Stomach (tissue), 9 donors: Measurements from ENCODE around the gene PALB2. TPM values are rescaled to one million over a fixed set of nuclear protein-coding genes. Genes with fewer than 3 reads are reported as not detected.
A peak's percentile ranks its signal among the peaks of the same experiment; 100 is the strongest.
"Not testable (repeated sequence)": the region's sequence is repeated elsewhere in the genome, so short reads cannot be mapped to it uniquely, and the experiment has no call there.

Experiments
- DNase-seq, 2 donors: peaks; one replicate each; pipeline versions ENCODE4 v3.0.0 to v3.0.0-alpha.2; 2013 to 2019
- H3K27ac ChIP-seq, 5 donors: fragments of 200-600 bp in 4 of 5; sonication (generic) in 4 of 5; one replicate each; pipeline ENCODE4 v1.5.1; 2013 to 2019; ENCODE audit warnings: mild to moderate bottlenecking in 1 of 5, moderate library complexity in 1 of 5
- H3K27me3 ChIP-seq, 3 donors: fragments of 200-600 bp; sonication (generic); one replicate each; pipeline ENCODE4 v1.5.1; 2017 to 2019; ENCODE audit warnings: mixed run types in 1 of 3
- H3K36me3 ChIP-seq, 4 donors: fragments of 200-600 bp; sonication (generic); 1 replicate in 3 of 4; 2 replicates in 1 of 4; pipeline ENCODE4 v1.5.1; 2016 to 2019
- H3K4me1 ChIP-seq, 4 donors: fragments of 200-600 bp; sonication (generic); one replicate each; pipeline ENCODE4 v1.5.1; 2016 to 2019
- H3K4me3 ChIP-seq, 4 donors: fragments of 200-600 bp; sonication (generic) in 3 of 4; one replicate each; pipeline ENCODE4 v1.5.1; 2016 to 2019; ENCODE audit warnings: mild to moderate bottlenecking in 1 of 4
- H3K9me3 ChIP-seq, 4 donors: fragments of 200-600 bp; sonication (generic); one replicate each; pipeline ENCODE4 v1.5.1; 2016 to 2019
- CTCF ChIP-seq, 7 experiments: fragments of 450-650 bp in 4 of 7; fragments of 200-600 bp in 3 of 7; sonication (generic) in 3 of 7; IDR thresholded peaks; one replicate each; pipeline ENCODE4 v1.5.1; 2016 to 2019; ENCODE audit warnings: antibody characterized with exemption in 7 of 7, control low read depth in 2 of 7, mild to moderate bottlenecking in 1 of 7
- EP300 ChIP-seq: sonication (generic); formaldehyde crosslinking; IDR thresholded peaks from one replicate; pipeline ENCODE4 v1.6.1; 2017; ENCODE audit warnings: antibody characterized with exemption
- POLR2A ChIP-seq, 4 donors: fragments of 450-650 bp; IDR thresholded peaks; one replicate each; pipeline ENCODE4 v1.6.1; 2016; ENCODE audit warnings: antibody characterized with exemption in 4 of 4, control low read depth in 2 of 4, mild to moderate bottlenecking in 1 of 4, moderate library complexity in 1 of 4
- POLR2AphosphoS5 ChIP-seq, 3 donors: sonication (generic); formaldehyde crosslinking; IDR thresholded peaks; one replicate each; pipeline ENCODE4 v1.6.1; 2016; ENCODE audit warnings: antibody characterized with exemption in 3 of 3
- WGBS, 5 donors: extraction: QIAGEN DNeasy Blood & Tissue Kit in 3 of 5; methylation state at CpG; one replicate each; pipeline versions ENCODE4 v1.1.5 to v1.1.7; 2013 to 2018; 5-methylcytosine and 5-hydroxymethylcytosine counted together
- intact Hi-C: fragments of 100-400 bp; cut with DNase I; formaldehyde crosslinking; loops from one replicate; pipeline ENCODE4 v1.15.1; 2023; ENCODE audit warnings: low total_unique reads
- polyA plus RNA-seq, 3 donors: library from polyadenylated mRNA; stranded (reverse); fragments of 200-250 nt; gene quantifications; one replicate each; pipeline ENCODE4 v1.2.3, GENCODE V29; 2013
- total RNA-seq, 5 donors: library from RNA; depleted of rRNA; stranded (reverse); fragments of >200 nt; gene quantifications; one replicate each; pipeline versions ENCODE4 v1.1.0 to v1.2.3, GENCODE V29; 2014 to 2016
- donor health status: healthy with polysubstance abuse.
- donor health status: Bipolar disorder and iron deficiency.
- donor health status: healthy.

The PALB2 gene
- total and polyA plus RNA-seq, 8 donors, result 2.6 to 86.6 (median 12.9) TPM

- 0 to 2% (median 2%) methylated on average over 8 of the region's 8 CpGs for WGBS, 5 donors
- H3K4me1 ChIP-seq, result peaks cover 19 to 37% (median 29%) of the 10 kb centered on the region in 4 donors
- H3K9me3 ChIP-seq, result no peaks in the 10 kb centered on the region
- intact Hi-C loops, result no loop called here
- H3K4me3 ChIP-seq, result peak overlapping the region; percentile 63 to 98 (median 90)
- peaks cover 4 to 55% (median 51%) of the 10 kb centered on the region in 4 donors for H3K36me3 ChIP-seq
- TF ChIP-seq POLR2AphosphoS5 (IDR thresholded peaks at IDR 0.05), result no peak
- no peak for TF ChIP-seq EP300
- no peak for TF ChIP-seq POLR2A (IDR thresholded peaks at IDR 0.05)
- no peak for TF ChIP-seq CTCF (IDR thresholded peaks at IDR 0.05)
- no peak for DNase-seq
- H3K27me3 ChIP-seq, result no peaks in the 10 kb centered on the region
- H3K27ac ChIP-seq, result peak overlapping the region in 4 of 5 donors; percentile 82 to 88 (median 87)
These were observed 537 bp downstream of the PALB2 start for GRCh38 chr16:23640615-23640930.

GRCh38 chr16:23635958-23636357 lies 5.2 kb downstream of the PALB2 start:
- Histone ChIP-seq H3K27me3 (no peaks in the 10 kb centered on the region), H3K27ac (no peak overlapping the region), H3K4me1 (peaks cover 9 to 16% (median 14%) of the 10 kb centered on the region in 4 donors), H3K9me3 (no peaks in the 10 kb centered on the region), H3K4me3 (no peak overlapping the region), H3K36me3 (peaks cover 0 to 66% (median 65%) of the 10 kb centered on the region in 4 donors)
- no peak for DNase-seq
- intact Hi-C loops, result no loop called here
- no peak for TF ChIP-seq EP300
- no peak for TF ChIP-seq POLR2AphosphoS5 (IDR thresholded peaks at IDR 0.05)
- TF ChIP-seq POLR2A (IDR thresholded peaks at IDR 0.05), result no peak
- TF ChIP-seq CTCF (IDR thresholded peaks at IDR 0.05), result no peak

- Histone ChIP-seq H3K36me3 (peaks cover 6 to 78% (median 75%) of the 10 kb centered on the region in 4 donors), H3K27ac (no peak overlapping the region), H3K4me1 (peaks cover 0 to 5% (median 2%) of the 10 kb centered on the region in 4 donors), H3K4me3 (no peak overlapping the region), H3K9me3 (no peaks in the 10 kb centered on the region), H3K27me3 (no peaks in the 10 kb centered on the region)
- DNase-seq, result no peak
- WGBS, 5 donors, result 90 to 97% (median 96%) methylated on average over 4 of the region's 4 CpGs
- intact Hi-C loops, result no loop called here
- TF ChIP-seq POLR2AphosphoS5 (IDR thresholded peaks at IDR 0.05) (no peak), CTCF (IDR thresholded peaks at IDR 0.05) (no peak), POLR2A (IDR thresholded peaks at IDR 0.05) (no peak), EP300 (no peak)
These were observed 6.6 kb downstream of the PALB2 start for GRCh38 chr16:23634461-23635036.

- H3K4me1 ChIP-seq, H3K27ac ChIP-seq, intact Hi-C loops, H3K9me3 ChIP-seq, H3K4me3 ChIP-seq, DNase-seq, H3K27me3 ChIP-seq: not testable (repeated sequence)
- H3K36me3 ChIP-seq, result peaks cover 22 to 89% (median 82%) of the 10 kb centered on the region in 4 donors
- WGBS, 5 donors, result 94 to 100% (median 99%) methylated on average over 3 of the region's 3 CpGs
These were observed 9.2 kb downstream of the PALB2 start for GRCh38 chr16:23631874-23632273.

- intact Hi-C loops, result no loop called here
- peaks cover 42 to 89% (median 83%) of the 10 kb centered on the region in 4 donors for H3K36me3 ChIP-seq
- WGBS, 5 donors, result 87 to 94% (median 93%) methylated on average over 8 of the region's 8 CpGs
- no peaks in the 10 kb centered on the region for H3K9me3 ChIP-seq
- no peak overlapping the region for H3K4me3 ChIP-seq
- TF ChIP-seq EP300 (no peak), POLR2A (IDR thresholded peaks at IDR 0.05) (no peak), CTCF (IDR thresholded peaks at IDR 0.05) (no peak)
- no peak overlapping the region for H3K27ac ChIP-seq
- DNase-seq, result no peak
- no peaks in the 10 kb centered on the region for H3K4me1 ChIP-seq
- H3K27me3 ChIP-seq, result no peaks in the 10 kb centered on the region
These were observed 11.6 kb downstream of the PALB2 start for GRCh38 chr16:23629516-23629915.
